Raji (cell line): ENCODE measurements around the gene ZHX3.

Experiments used
- POLR2A ChIP-seq: IDR thresholded peaks from 2 replicates; pipeline ENCODE4 v1.6.1; 2011; ENCODE audit warnings: low read depth, low read length, control low read depth; ENCODE audit not compliant: insufficient read depth

Gene ZHX3

DNA sequence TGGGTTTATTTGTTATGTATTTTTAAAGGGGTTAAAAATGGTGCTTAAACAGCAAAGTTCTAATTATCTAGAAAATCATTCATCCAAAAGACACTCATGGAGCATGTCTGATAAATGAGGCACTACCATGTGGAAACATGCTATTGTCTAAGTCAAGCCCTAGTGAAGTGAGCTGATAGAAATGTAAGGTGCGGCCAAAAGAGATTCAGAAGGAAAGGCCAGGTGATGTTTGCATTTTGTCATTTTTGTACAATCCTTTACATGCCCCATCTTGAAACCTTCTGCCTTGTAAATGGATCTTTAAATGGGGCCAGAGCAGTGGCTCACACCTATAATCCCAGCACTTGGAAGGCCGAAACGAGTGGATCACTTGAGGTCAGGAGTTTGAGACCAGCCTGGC is 102.9 kb downstream of the ZHX3 start:
- TF ChIP-seq POLR2A = no peak

DNA sequence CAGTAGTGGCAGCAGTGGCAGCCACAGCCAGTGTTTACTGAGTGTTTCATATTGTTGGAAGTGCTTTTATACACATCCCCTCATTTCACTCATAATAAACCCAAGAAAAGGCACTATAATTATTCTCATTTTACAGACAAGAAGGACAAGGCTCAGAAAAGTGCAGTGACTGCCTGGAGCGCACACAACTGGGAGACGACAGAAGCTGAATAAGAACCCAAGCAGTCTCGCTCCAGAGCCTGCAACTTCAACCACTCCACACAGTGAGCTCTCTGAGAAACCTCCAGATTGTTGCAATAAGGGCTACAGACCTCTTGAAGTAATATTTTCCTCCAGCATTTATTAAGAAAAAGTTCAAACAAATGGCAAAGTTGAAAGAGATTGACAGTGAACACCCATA is 103.3 kb downstream of the ZHX3 start:
- TF ChIP-seq POLR2A = no peak

DNA sequence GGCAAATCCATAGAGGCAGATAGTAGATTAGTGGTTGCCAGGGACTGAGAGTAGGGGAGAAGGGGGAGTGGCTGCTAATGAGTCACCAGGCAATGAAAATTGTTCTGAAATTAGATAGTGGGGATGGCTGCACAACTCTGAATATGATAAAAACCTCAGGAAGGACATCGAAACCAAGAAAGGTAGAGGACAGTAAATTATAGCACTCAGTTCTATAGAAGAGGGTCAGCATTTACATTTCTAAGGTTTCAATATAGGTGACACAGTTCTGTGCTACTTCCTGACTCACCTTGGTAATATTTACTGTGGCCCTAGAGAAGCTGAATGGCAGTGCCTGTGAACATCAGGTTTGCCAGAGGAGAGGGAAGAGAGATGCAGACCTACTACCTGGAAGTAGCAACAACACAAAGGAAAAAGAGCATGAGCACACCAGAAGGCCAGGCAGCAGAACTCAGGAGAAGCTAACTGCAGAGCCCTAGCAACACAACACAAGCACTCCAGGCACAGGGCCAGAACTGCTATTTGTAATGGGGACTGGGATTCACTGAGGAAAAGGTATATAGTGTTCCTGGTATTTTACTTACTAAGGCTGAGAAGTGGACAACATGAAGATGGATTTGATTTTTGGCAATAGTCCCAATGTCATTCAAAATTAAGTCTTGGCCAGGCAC is 104.2 kb downstream of the ZHX3 start:
- no peak for TF ChIP-seq POLR2A

DNA sequence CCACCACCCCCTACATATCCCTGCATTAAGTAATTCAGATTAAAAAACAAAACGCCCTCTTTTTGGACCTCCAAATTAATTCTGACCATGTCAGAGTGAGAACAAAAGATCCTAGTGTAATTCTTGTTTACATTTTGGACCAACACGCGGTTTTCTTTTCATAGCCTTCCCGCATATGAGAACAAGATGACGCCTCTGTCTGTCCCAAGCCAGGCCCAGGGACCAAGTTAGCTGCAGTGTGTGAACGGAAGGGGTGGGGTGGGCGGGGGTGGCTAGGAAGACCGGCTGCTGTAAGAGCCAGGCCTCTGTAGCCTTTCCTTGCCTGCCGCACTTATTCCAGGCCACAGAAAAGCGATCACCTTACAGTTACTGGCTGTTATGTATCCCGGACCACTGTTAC is 112.2 kb downstream of the ZHX3 start:
- no peak for TF ChIP-seq POLR2A

DNA sequence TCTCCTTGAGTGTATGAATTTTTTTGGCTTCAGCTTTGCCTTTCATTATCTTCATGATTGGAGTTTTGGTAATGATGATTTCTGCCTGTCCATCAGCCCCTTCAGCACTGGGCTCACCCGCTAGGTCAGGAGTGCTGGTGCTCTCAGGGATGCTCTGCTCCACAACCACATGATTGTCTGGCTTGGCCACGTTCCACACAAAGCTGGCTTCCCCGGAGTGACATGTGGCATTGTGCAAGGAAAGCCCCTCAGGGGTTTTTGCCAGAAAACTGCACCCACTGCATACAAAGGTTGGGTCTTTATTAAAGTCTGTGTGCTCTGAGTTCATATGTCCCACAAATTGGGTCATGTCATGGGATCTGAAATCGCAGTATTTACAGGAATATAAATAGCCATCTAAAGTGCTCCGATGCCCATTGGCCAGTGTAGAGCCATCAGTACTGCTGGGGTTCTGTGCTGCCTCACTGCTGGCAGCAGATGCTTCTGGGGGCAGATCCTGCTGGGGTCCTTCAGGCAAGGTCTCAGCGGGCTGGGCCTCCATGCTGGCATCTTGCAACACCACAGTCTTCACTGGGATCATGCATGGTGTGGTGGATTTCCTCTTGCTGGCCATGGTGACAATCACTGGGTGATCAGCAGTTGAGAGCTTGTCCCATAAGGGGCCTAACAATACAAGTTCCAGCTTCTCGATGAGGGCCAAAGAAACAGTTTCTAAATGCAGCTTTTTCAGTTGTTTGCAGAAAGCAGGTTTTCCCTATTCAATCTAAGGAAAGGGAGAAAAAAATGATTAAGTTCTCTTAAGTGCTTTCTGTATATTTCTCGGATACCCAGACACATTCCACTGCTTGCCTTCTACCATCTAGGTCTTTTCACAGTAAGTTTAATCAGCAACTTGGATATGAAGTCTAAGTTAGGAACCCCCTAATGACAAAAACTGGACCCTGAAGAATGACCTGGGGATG is 112.9 kb downstream of the ZHX3 start:
- no peak for TF ChIP-seq POLR2A

DNA sequence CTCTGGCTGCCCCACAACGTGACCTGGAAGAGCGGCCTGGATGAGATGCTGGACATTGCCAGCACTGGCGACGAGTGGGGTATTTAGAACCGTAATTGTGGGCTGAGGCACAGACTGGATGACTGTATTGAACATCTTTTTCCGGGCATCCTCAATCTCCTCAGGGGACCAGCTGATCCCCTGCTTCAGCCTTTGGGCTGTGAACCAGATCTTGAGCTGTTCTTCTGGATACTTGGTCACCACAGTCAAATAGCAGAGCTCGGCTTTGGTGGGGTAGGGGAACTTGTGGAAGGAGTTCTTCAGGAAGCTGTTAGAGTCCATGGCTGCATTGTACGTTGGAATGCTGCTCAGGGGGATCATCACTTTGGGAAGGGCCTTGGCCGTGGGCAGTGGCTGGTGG is 113.9 kb downstream of the ZHX3 start:
- no peak for TF ChIP-seq POLR2A

DNA sequence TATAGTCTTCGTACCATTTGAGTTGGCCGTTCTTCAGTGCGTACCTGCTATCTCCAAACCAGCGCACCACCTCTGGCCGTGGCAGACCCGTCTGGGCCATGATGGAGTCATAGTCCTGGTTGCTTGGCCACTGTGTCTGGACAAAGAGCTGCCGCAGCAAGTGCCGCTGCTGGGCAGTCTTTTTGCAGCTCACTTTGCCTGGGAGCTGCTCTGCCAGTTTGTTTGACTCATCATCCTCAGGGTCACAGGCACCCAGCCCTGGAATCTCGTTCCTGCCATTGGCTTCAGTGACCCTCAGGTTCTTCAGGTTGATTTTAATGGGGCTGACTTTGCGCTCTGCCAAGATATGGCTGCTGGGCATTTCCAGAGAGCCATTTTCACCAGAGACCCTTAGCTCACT is 115.1 kb downstream of the ZHX3 start:
- no peak for TF ChIP-seq POLR2A

DNA sequence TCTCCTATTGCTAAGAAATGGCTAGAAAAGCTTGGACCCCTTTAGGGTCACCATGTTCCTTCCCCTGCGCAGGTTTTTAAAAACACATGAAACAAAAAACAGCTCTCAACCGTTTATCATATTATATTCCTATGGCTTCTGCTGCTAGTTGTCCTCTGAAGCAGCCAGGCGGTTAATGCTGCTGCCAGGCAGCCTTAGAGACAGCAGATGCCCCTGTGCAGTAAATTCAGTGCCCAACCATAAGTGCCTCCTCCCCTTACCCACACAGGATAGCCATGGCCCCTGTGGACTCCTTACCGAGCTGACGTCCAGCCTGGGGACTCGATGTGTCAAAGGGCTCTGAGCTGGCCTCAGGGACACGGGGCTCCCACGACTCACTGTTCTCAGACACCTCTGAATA is 115.8 kb downstream of the ZHX3 start:
- TF ChIP-seq POLR2A = no peak

DNA sequence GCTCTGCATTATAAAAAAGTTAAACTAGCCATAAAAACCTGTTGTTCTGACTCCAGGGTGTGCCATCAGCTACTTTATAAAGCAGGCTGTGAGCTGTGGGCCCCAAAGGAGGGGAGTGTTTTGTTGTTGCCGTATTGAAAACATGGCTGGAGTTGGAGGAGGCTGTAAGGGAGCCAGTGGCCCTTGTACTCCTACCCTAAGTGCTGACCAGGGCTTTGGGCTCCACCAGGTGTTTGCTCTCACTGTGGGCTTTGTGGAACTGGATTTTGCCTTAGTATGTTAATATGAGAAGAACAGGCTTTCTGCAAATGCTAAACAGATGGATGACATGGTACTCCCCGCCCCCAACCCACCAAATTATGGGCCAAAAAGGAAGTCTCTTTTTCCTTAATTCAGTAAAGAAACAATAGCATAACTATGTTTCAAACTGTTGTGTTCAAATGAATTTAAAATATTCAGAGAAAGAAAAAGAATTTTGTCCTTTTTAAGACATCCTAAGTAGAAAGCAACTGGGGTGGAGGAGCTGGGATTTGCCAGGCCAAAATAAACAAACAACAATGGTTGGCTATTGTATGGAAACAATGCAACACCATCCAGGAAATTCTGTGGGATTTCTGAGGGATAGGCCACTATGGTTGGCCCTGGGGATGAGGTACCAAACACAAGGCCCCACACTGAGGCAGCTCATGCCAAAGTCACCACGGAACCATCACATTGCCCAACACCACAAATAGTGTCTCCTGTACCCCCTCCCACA is 116.9 kb downstream of the ZHX3 start:
- no peak for TF ChIP-seq POLR2A

DNA sequence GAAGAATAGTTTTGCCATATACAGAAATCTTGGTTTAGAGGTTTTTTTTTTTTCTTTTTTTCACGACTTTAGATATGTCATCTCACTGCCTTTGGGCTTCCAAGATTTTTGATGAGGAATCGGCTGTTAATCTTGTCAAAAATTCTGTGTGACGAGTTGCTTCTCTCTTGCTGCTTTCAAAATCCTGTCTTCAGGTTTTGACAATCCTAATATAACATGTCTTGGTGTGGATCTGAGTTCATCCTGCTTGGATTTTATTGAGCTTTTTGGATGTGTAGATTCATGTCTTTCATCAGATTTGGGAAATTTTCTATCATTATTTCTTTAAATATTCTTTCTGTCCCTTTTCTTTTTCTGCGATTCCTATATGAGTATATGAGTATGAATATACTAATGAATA is 119.1 kb downstream of the ZHX3 start:
- TF ChIP-seq POLR2A = no peak

DNA sequence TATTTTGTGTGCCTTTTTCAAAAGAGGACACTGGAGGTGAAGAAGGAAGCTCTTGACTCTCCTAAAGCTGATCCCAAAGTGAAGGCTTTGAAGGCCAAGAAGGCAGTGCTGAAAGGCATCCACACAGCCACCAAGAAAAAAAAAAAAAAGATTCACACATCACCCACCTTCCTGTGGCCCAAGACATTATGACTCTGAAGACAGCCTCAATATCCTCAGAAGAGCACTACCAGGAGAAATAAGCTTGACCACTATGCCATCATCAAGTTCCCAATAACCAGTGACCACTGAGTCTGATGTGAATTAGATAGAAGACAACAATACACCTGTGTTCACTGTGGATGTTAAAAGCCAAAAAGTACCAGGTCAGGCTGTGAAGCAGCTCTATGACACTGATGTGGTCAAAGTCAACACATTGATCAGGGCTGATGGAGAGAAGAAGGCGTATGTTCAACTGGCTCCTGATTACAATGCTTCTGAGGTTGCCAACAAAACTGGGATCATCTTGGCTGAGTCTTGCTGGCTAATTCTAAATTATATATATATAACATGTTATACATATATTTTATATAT is 120.8 kb downstream of the ZHX3 start:
- TF ChIP-seq POLR2A = no peak

DNA sequence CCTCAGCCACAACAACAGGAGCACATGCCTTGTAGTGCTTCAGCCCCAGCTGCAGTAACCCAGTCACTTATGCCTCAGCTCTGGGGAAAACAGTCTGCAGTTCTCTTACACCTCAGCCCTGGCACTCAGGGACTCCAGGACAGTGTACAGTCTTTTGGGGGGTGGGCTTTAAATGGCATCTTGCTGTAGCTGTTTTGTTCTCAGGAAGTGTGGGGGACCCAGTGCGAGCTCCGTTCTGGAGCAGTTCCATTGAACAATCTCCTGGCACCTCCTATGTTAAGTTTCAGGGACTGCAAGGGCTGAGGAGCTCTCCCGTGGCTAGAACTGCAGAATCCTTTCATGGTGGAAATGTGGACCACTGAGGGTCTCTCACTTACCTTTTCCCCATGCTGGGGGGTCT is 125.0 kb downstream of the ZHX3 start:
- no peak for TF ChIP-seq POLR2A

DNA sequence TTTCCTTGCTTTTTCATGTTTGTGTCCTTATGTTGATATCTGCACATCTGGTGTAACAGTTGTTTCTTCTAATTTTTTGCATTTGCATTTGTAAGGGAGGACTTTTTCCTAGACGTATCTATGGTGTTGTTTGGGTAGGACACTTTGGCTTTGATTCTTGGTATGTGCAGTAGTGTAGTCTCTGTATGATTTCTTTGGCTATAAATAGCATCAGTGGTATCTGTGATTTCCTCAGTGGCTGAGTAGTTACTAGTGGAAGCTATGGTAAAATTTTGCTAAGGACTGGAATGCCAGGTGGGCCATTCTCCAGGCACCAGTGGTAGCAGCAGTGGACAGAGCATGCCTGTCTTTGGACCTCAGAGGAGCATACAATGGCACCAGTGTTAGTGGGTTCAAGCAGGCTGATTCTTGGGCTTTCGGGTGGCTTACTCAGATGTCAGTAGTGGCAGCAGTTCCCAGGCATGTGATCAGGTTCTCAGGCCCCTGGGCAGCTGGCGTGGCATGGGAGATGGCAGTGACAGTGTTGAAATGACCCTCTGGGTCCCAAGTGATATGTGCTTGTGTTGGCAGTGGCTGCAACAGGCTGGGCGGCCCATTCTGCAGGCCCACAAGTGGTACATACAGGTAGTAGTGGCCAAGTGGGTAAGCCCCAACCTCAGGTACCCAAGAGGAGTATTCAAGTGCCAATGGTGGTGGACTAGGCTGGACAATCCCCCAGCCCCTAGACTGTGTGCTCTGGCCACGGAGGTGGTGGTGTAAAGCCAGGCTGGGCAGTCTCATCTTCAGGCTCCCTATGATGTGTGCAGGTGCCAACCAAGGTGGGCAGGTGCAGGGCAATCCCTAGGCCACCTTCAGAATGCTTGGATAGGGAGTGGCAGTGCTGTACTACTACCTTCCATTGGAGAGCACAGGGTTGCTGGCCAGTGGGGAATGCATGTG is 125.7 kb downstream of the ZHX3 start:
- TF ChIP-seq POLR2A = no peak

DNA sequence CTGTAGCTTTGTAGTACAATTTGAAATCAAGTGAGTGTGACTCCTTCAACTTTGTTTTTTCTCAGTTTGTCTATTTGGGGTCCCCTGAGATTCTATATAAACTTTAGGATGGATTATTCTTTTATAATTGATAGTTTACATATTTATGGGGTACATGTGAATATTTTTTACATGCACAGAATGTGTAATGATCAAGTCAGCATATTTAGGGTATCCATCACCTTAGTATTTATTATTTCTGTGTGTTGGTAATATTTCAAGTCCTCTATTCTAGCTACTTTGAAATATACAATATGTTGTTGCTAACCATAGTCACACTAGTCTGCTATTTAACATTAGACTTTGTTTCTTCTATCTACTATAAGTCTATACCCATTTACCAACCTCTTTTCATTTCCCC is 129.9 kb downstream of the ZHX3 start:
- no peak for TF ChIP-seq POLR2A

DNA sequence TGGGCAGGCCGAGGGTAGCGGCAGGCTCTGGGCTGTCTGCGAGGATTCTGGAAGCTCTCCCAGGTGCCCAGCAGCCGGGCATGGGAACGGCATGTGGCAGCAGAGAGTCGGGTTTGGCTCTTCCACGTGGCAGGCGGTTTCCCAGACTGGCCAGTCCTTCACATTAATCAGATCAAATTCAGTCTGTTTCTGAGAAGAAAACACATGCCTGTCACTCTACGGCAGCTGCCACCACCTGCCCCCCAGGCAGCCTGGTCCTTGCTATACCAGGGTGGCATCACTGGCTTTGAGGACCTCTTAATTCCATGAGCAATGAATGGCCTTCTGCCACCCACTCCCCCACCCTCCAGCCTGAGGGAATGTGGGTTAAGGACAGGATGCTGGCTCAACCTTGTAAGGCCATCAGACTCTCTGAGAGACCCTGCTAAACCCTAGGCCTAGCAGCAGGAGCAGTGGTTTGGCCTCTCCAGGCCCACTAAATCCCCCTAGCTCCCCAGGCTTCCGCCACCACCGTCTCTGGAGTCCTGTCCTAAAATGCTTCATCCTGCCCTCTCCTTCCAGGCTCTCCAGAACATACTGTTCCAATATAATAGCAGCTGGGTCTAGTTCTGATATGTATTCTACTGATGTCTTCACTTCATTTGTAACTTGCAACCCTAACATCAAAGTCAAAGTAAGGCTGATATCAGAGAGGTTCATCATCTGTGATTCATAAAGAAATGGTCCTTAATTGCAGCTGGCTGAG is 132.3 kb downstream of the ZHX3 start:
- TF ChIP-seq POLR2A = no peak
